MCF 10A (cell line): ENCODE measurements around the gene PTF1A. TPM values are rescaled to one million over a fixed set of nuclear protein-coding genes. Genes with fewer than 3 reads are reported as not detected.

Experiments used
- BruUV-seq: library from RNA; stranded (reverse); fragments of 400-500 nt; replicated peaks from 2 replicates; lab custom pipeline; 2021; lab: Mats Ljungman, UMichigan
- CTCF ChIA-PET: fragments of 300-600 bp; sonication (Branson Sonifier 250); formaldehyde crosslinking; extraction: SDS; loops from one replicate; lab custom pipeline; 2021; ENCODE audit warnings: antibody characterized with exemption, inconsistent platforms; lab: Yijun Ruan, JAX
- POLR2A ChIA-PET: fragments of 300-600, 350-650 bp; sonication (Branson Sonifier 250); formaldehyde crosslinking; extraction: SDS; loops from one replicate; lab custom pipeline; 2020; ENCODE audit warnings: antibody characterized with exemption, inconsistent platforms; lab: Yijun Ruan, JAX
- DNase-seq: peaks from one replicate; pipeline ENCODE4 v3.0.0-alpha.2; 2018; ENCODE audit not compliant: unreplicated experiment
- H3K27ac Mint-ChIP-seq: one replicate; pipeline ENCODE4 v1.8.0; 2022; ENCODE audit warnings: mild to moderate bottlenecking, low read depth, mixed read lengths; ENCODE audit not compliant: unreplicated experiment
- H3K27me3 Mint-ChIP-seq: one replicate; pipeline ENCODE4 v1.8.0; 2022; ENCODE audit warnings: mixed read lengths; ENCODE audit not compliant: insufficient read depth, unreplicated experiment
- H3K36me3 Mint-ChIP-seq: one replicate; pipeline ENCODE4 v1.8.0; 2022; ENCODE audit warnings: mild to moderate bottlenecking, moderate library complexity, mixed read lengths; ENCODE audit not compliant: insufficient read depth, unreplicated experiment
- H3K4me1 Mint-ChIP-seq: one replicate; pipeline ENCODE4 v1.8.0; 2022; ENCODE audit warnings: mixed read lengths; ENCODE audit not compliant: insufficient read depth, unreplicated experiment
- H3K4me3 Mint-ChIP-seq: one replicate; pipeline ENCODE4 v1.8.0; 2022; ENCODE audit warnings: mild to moderate bottlenecking, moderate library complexity, mixed read lengths; ENCODE audit not compliant: unreplicated experiment
- H3K9me3 Mint-ChIP-seq: one replicate; pipeline ENCODE4 v1.8.0; 2022; ENCODE audit warnings: mixed read lengths; ENCODE audit not compliant: unreplicated experiment
- CTCF ChIP-seq: fragments of 200-600 bp; IDR thresholded peaks from one replicate; pipeline ENCODE4 v1.8.0; 2022; ENCODE audit warnings: antibody characterized with exemption, mild to moderate bottlenecking; ENCODE audit not compliant: unreplicated experiment
- intact Hi-C: fragments of 100-400 bp; cut with micrococcal nuclease; formaldehyde crosslinking; loops from 2 replicates; pipeline ENCODE4 v1.14.1; 2022
- total RNA-seq: library from RNA; stranded (reverse); gene quantifications from 2 replicates; pipeline ENCODE4 v1.2.3, GENCODE V29; 2022

The PTF1A gene
- total RNA-seq, 1 experiment from 2014 or later = not detected

- ChIA-PET CTCF (no interaction called here), POLR2A (no interaction called here)
- H3K9me3 Mint-ChIP-seq = no peaks in the 10 kb centered on the region
- DNase-seq = no peak
- intact Hi-C loops = no loop called here
- BruUV-seq = no TSS peak
- no peaks in the 10 kb centered on the region for H3K36me3 Mint-ChIP-seq
- no peaks in the 10 kb centered on the region for H3K4me1 Mint-ChIP-seq
- no peak overlapping the region for H3K27ac Mint-ChIP-seq
- TF ChIP-seq CTCF = no peak
- H3K27me3 Mint-ChIP-seq = peaks cover 72% of the 10 kb centered on the region
- no peak overlapping the region for H3K4me3 Mint-ChIP-seq
Observed at GRCh38 chr10:23202779-23203178, 10.7 kb downstream of the PTF1A start.

- POLR2A ChIA-PET = no interaction called here
- Mint-ChIP-seq H3K27me3 (peaks cover 72% of the 10 kb centered on the region), H3K9me3 (no peaks in the 10 kb centered on the region), H3K4me1 (no peaks in the 10 kb centered on the region), H3K4me3 (no peak overlapping the region), H3K36me3 (no peaks in the 10 kb centered on the region), H3K27ac (no peak overlapping the region)
- no TSS peak for BruUV-seq
- DNase-seq = no peak
- CTCF ChIA-PET = interaction anchor here (0.6 kb wide), 1 partner anchor 10 kb away, joined by 4 read pairs; no protein-coding TSS in a partner anchor
- intact Hi-C loops = no loop called here
- TF ChIP-seq CTCF = no peak
Observed at GRCh38 chr10:23203369-23204325, 11.5 kb downstream of the PTF1A start.

GRCh38 chr10:23204773-23205172, 12.7 kb downstream of the PTF1A start:
- H3K4me3 Mint-ChIP-seq = no peak overlapping the region
- ChIA-PET POLR2A (interaction anchor here (0.6 kb wide), 1 partner anchor 80 kb away, joined by 3 read pairs; no protein-coding TSS in a partner anchor), CTCF (interaction anchor here (0.6 kb wide), 1 partner anchor 11 kb away, joined by 4 read pairs; no protein-coding TSS in a partner anchor)
- TF ChIP-seq CTCF = no peak
- H3K27ac Mint-ChIP-seq = no peak overlapping the region
- H3K4me1 Mint-ChIP-seq = no peaks in the 10 kb centered on the region
- no peaks in the 10 kb centered on the region for H3K36me3 Mint-ChIP-seq
- DNase-seq = no peak
- H3K27me3 Mint-ChIP-seq = peaks cover 76% of the 10 kb centered on the region
- no TSS peak for BruUV-seq
- intact Hi-C loops = no loop called here
- no peaks in the 10 kb centered on the region for H3K9me3 Mint-ChIP-seq

- intact Hi-C loops = no loop called here
- Mint-ChIP-seq H3K9me3 (no peaks in the 10 kb centered on the region), H3K36me3 (no peaks in the 10 kb centered on the region), H3K27ac (no peak overlapping the region), H3K4me1 (no peaks in the 10 kb centered on the region), H3K27me3 (peaks cover 71% of the 10 kb centered on the region), H3K4me3 (no peak overlapping the region)
- CTCF ChIA-PET = interaction anchor here (1.3 kb wide), 1 partner anchor 13 kb away, joined by 8 read pairs; no protein-coding TSS in a partner anchor
- BruUV-seq = no TSS peak
- POLR2A ChIA-PET = no interaction called here
- DNase-seq = no peak
- TF ChIP-seq CTCF = no peak
Observed at GRCh38 chr10:23205972-23206642, 14.0 kb downstream of the PTF1A start.
